ENCODE measurements around the gene EHHADH.
"Not testable (repeated sequence)": the region's sequence is repeated elsewhere in the genome, so short reads cannot be mapped to it uniquely, and the experiment has no call there.

GRCh38 chr3:185299918-185300426, 46.1 kb upstream of the EHHADH start:
- TF ChIP-seq CTCF (conservative IDR thresholded peaks at IDR 0.05; ENCODE audit: low read length); EZH2phosphoT487 (IDR thresholded peaks at IDR 0.05; ENCODE audit: borderline replicate concordance): not testable (repeated sequence)
